ENCODE results near the gene PCGF3.
"Not testable (repeated sequence)": the region's sequence is repeated elsewhere in the genome, so short reads cannot be mapped to it uniquely, and the experiment has no call there.

Gene PCGF3

GRCh38 chr4:668219-668618, 37.4 kb upstream of the PCGF3 start:
- DNase-seq (ENCODE audit: low read depth in 2 of 2): not testable (repeated sequence)

- DNase-seq (ENCODE audit: low read depth in 2 of 2): not testable (repeated sequence)
These were observed 35.6 kb upstream of the PCGF3 start for GRCh38 chr4:669806-670559.

DNA sequence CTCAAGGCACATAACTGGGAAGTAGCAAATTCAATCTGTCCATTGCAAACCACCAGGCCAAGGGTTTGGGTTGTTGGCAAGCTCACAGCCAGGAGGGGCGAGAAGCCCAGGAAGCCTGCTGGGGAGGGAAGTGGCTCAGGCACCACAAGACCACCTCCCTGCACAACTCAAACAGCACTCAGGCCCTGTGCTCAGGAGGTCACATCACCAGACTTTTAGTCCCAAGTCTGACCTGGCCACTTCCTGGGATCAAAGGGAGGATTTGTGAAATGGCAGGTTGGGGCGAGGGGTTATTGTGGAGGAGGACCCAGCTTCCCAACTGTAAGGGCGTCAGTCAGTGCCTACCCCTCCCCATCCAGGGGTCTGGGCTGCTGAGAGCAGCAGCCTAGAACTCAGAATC, 33.9 kb upstream of the PCGF3 start:
- DNase-seq (ENCODE audit: low read depth in 2 of 2): no peak

DNA sequence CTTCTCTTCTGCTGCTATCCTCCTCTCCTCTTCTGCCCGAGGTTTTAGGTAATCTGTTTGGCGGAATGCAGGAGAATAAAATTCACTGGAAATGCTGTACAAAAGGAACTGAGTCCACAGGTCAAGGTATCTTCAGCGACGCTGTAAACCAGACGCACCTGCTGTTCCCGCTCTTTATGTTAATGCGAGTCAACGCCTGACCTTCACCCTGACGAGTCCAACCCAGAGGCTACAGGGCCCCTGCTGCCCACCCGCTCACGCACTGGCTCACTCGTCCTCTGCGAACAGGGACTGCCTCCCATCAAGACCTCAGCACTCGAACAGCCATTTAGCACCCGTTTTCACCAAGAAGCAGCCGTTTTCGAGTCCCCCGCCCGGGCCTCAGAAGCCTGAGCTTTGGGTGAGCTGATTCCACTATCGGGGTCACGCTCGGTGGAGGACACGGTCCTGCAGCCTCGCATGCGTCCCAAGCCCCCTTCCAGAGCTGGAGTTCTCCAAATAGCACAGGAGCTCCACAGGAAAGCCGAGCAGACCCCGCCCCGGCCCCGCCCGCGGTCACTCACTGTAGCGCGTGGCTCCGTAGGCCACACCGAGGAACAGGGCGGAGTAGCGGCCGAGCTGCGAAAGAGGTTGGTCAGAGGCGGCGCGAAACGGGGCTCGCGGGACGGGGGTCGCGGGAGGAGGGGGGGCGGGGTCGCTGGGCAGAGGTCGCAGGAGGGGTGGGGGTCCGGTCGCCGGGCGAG, 32.1 kb upstream of the PCGF3 start:
- no peak for DNase-seq (ENCODE audit: low read depth in 2 of 2)

- peak; percentile 95 to 96 for DNase-seq (ENCODE audit: low read depth in 2 of 2)
These were observed 31.2 kb upstream of the PCGF3 start, which contains the start of the genes ATP5ME and MYL5 for GRCh38 chr4:674172-675035. Gene ATP5ME, minus strand, starts transcription at chr4:674276. Its CDS starts 29 bp downstream, at chr4:674247. Gene MYL5, plus strand, starts transcription at chr4:674542. Its CDS starts 3,485 bp downstream, at chr4:678027.

DNA sequence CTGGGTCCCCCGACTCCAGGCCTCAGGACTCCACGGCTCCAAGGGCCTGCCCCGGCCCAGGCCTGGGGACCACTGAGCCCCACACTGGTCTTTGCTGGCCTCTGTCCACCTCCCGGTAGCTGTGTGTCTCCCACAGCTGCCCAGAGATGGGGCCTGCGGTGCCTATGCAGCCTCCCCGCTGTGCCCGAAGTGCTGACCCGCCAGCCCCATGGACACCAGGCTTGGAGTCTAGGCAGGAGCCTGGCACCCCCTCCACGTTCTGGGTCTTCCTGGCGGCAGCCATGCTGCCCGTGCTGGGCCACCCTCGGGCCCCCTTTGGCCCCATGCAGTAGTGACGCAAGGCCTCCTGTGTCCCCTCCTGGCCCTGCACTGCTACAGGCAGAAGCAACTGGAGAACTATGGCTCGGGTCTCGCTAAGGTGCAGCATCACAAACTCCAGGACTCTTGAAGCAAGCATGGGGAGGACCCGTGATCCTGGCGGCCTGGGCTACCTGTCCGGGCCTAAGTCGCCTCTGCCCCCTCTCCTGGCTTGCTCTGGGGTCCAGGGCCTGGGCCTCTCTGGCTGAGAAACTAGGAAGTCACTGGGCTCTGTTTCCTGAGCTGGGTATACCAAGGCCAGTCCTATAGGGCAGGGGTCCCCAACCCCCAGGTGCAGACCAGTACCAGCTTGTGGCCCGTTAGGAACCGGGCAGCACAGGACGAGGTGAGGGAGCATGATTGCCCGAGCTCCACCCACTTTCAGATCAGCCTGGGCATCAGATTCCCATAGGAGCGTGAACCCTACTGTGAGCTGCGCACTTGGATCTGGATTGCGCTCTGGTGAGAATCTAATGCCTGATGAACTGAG, 30.4 kb upstream of the PCGF3 start:
- no peak for DNase-seq (ENCODE audit: low read depth in 2 of 2)

- DNase-seq (ENCODE audit: low read depth in 2 of 2): no peak
These were observed 29.4 kb upstream of the PCGF3 start for GRCh38 chr4:675980-676870.

- no peak for DNase-seq (ENCODE audit: low read depth in 2 of 2)
These were observed 28.8 kb upstream of the PCGF3 start for GRCh38 chr4:676871-677235.

- DNase-seq (ENCODE audit: low read depth in 2 of 2): no peak
These were observed 28.0 kb upstream of the PCGF3 start for GRCh38 chr4:677431-678293.

DNA sequence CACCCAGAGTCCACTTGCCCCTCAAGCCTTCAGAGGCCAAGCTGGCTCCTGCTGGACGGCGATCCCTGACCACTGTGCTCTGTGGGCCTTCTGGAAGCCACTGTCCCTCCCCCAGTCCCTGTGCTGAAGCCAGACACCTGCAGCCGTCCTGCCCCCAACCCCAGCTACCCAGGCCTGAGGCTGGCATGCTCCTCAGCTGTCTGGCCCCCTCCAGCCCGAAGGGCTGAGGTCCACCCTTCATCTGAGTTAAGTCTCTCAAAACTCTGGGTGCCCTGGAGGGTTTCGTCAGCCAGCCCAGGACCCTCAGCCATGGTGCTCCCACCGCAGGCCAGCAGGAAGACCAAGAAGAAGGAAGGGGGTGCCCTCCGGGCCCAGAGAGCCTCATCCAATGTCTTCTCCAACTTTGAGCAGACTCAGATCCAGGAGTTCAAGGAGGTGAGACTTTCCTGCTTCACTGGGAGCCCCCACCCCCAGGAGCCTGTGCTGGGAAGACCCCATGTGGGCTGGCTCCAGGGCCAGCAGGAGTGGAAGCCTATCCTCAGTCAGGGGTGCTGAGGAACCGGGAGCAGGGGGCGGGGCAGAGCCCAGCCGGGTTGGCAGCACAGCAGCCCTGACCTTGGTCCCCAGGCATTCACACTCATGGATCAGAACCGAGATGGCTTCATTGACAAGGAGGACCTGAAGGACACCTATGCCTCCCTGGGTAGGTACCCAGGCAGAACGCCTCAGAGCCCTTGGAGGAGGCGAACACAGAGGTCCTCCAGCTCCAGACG, 27.1 kb upstream of the PCGF3 start:
- no peak for DNase-seq (ENCODE audit: low read depth in 2 of 2)

- DNase-seq (ENCODE audit: low read depth in 2 of 2): no peak
These were observed 26.5 kb upstream of the PCGF3 start for GRCh38 chr4:679104-679481.

GRCh38 chr4:679629-680028, 26.0 kb upstream of the PCGF3 start:
- no peak for DNase-seq (ENCODE audit: low read depth in 2 of 2)

GRCh38 chr4:680091-680490, 25.5 kb upstream of the PCGF3 start:
- no peak for DNase-seq (ENCODE audit: low read depth in 2 of 2)

DNA sequence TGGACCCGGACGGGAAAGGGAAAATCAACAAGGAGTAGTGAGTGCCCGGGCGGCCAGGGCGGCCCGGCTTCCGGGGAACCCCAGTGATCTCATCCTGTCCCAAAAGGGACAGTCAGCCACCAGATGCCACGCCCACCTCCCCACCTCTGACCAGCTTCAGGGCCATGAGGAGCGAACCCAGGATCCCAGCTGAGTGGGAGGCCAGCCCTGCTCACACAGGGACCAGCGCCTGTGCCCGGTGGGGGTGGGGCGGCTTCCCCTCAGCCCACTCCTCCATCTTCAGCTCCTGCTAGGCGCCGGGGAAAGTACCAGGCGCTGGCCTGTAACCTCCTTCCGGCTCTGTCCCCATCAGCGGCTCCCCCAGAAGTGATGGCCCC, 25.1 kb upstream of the PCGF3 start:
- no peak for DNase-seq (ENCODE audit: low read depth in 2 of 2)

GRCh38 chr4:680928-681645, 24.5 kb upstream of the PCGF3 start:
- DNase-seq (ENCODE audit: low read depth in 2 of 2): no peak

GRCh38 chr4:681736-682451, 23.7 kb upstream of the PCGF3 start:
- no peak for DNase-seq (ENCODE audit: low read depth in 2 of 2)

DNA sequence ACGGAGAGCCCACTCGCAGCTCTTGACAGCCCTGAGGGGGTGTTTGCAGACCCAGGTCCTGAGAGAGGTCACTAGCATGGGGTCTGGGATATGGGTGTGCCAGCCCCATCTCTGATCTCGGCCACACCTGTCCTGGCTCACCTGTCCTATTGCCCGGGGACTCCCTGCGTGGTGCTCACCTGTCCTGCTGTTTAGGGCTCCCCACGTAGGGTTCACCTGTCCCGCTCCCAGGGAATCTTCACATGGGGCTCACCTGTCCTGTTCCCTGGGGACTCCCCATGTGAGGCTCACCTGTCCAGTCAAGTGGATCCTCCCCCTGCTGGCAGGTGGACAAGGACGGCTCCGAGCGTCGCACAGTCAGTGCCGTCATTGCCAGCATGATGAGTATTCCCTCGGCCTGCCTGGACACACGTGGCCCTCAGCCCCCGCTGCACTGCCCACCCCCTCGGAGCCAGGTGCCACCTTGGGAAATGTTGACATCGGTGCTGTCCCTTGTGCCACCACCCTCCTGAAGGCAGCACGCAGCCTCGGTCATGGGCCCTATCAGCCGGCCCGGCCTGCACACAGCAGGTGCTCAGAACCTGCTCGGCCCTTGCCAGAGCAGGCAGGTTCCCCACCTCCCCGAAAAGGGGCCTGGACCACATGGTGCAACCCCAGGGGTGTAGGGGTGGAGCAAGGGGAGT, 23.0 kb upstream of the PCGF3 start:
- DNase-seq (ENCODE audit: low read depth in 2 of 2): no peak
